Spleen (tissue), 7 donors: Measurements from ENCODE around the gene PHRF1.

Experiments
- POLR2A ChIP-seq, 3 donors: fragments of 450-650 bp; IDR thresholded peaks; one replicate each; pipeline ENCODE4 v1.5.1; 2017; ENCODE audit warnings: antibody characterized with exemption in 3 of 3, mild to moderate bottlenecking in 1 of 3
- TF ChIP-seq, protein P1 (sequence below), 11 experiments: fragments of 200-600 bp in 7 of 11; fragments of 450-650 bp in 4 of 11; sonication (generic) in 4 of 11; IDR thresholded peaks in 8 of 11; conservative IDR thresholded peaks in 3 of 11; 1 replicate in 7 of 11; 2 replicates in 4 of 11; pipeline versions ENCODE4 v1.4.0 to v1.8.0; 2016 to 2021; ENCODE audit warnings: antibody characterized with exemption in 11 of 11, inconsistent platforms in 4 of 11, mild to moderate bottlenecking in 1 of 11
- donor health status: DM: no; HTN: no; CAD: no; lungs with moderate emphysema.
- donor health status: DM: no; HTN: no; CAD: no.
- donor health status: DM: no; HTN: no; CAD: no.

DNA sequence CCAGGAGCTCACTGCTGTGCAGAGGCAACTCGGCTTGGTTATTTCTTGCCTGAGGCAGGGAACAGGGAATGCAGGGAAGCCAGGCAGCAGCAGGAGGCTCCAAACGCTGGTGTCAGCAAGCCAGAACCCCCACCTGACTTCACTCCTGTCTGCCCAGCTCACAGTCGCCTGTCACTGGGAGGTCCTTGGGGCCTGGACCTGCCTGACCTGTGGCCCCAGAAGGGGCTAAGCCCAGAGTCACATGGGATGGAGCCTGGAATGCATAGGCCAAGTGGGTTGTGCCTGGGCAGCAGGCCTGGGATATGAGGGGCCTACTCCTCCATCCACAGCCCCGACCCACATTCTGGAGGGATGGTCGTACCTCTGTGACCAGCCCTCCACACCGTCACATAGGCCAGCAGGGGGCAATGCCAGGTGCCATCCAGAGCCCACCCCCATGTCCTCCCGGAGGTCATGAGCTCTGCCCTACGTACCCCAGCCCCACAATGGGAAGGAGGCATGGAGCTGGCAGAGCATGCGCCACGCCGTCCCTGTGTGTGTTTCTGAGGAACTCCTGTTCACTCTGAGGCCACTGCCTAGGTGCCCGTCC is 10.3 kb upstream of the PHRF1 start:
- TF ChIP-seq, protein P1, sequence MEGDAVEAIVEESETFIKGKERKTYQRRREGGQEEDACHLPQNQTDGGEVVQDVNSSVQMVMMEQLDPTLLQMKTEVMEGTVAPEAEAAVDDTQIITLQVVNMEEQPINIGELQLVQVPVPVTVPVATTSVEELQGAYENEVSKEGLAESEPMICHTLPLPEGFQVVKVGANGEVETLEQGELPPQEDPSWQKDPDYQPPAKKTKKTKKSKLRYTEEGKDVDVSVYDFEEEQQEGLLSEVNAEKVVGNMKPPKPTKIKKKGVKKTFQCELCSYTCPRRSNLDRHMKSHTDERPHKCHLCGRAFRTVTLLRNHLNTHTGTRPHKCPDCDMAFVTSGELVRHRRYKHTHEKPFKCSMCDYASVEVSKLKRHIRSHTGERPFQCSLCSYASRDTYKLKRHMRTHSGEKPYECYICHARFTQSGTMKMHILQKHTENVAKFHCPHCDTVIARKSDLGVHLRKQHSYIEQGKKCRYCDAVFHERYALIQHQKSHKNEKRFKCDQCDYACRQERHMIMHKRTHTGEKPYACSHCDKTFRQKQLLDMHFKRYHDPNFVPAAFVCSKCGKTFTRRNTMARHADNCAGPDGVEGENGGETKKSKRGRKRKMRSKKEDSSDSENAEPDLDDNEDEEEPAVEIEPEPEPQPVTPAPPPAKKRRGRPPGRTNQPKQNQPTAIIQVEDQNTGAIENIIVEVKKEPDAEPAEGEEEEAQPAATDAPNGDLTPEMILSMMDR (IDR thresholded peaks at IDR 0.05 in 8 of 11, conservative IDR thresholded peaks at IDR 0.05 in 3 of 11): no peak
- no peak for TF ChIP-seq POLR2A (IDR thresholded peaks at IDR 0.05)
